K562 (cell line): Measurements from ENCODE around the gene GABRD. TPM values are rescaled to one million over a fixed set of nuclear protein-coding genes. Genes with fewer than 3 reads are reported as not detected.
A peak's percentile ranks its signal among the peaks of the same experiment; 100 is the strongest.

Experiments used
- ATAC-seq: fragments of 200-7000 bp; cut with Tn5 transposase; 3 replicates; pipeline ENCODE4 v1.9.1; 2020; ENCODE audit warnings: moderate library complexity
- BruUV-seq: library from RNA; stranded (reverse); fragments of 400-500 nt; replicated peaks from 2 replicates; lab custom pipeline; 2021; lab: Mats Ljungman, UMichigan
- CTCF ChIA-PET: fragments of 300-600 bp; formaldehyde crosslinking; extraction: SDS; loops from one replicate; lab custom pipeline; 2021; ENCODE audit warnings: low intra/inter-chr PET ratio; lab: Yijun Ruan, JAX
- POLR2A ChIA-PET: fragments of 300-600, 350-650 bp; sonication (Branson Sonifier 250); formaldehyde crosslinking; extraction: SDS; loops from one replicate; lab custom pipeline; 2021; ENCODE audit warnings: antibody characterized with exemption, inconsistent platforms; lab: Yijun Ruan, JAX
- DNase-seq, 4 experiments: peaks; one replicate each; pipeline versions ENCODE4 v3.0.0 to v3.0.0-alpha.2; 2011 to 2018; ENCODE audit warnings: low spot score in 3 of 4, mixed read lengths in 3 of 4; ENCODE audit errors: extremely low read depth in 1 of 4
- FAIRE-seq: peaks from 2 replicates; lab custom pipeline; 2011; peaks lifted over from hg19 to GRCh38; lab: Jason Lieb, UNC
- H2AFZ ChIP-seq: 2 replicates; pipeline ENCODE4 v1.6.0; 2011; ENCODE audit warnings: low read depth, low read length, control low read depth, inconsistent platforms
- H3K27ac ChIP-seq: fragments of 200-600 bp; 3 replicates; pipeline ENCODE4 v1.8.0; 2011; ENCODE audit warnings: low read depth, mild to moderate bottlenecking, control low read depth, inconsistent platforms, low read length, moderate library complexity, mixed read lengths; ENCODE audit errors: extremely low read depth
- H3K27me3 ChIP-seq, 2 experiments: fragments of 300-600 bp in 1 of 2; 2 replicates in 1 of 2; 3 replicates in 1 of 2; pipeline versions ENCODE4 v1.6.0 to v1.8.0; 2011; ENCODE audit warnings: inconsistent platforms in 2 of 2, low read length in 2 of 2, mild to moderate bottlenecking in 1 of 2, mixed read lengths in 1 of 2, moderate library complexity in 1 of 2; ENCODE audit not compliant: control insufficient read depth in 2 of 2, insufficient read depth in 2 of 2
- H3K36me3 ChIP-seq: fragments of 300-600 bp; 3 replicates; pipeline ENCODE4 v1.8.0; 2011; ENCODE audit warnings: mild to moderate bottlenecking, low read length, inconsistent platforms; ENCODE audit not compliant: control insufficient read depth, insufficient read depth
- H3K4me1 ChIP-seq, 2 experiments: fragments of 200-600 bp in 1 of 2; replicated peaks in 1 of 2; 2 replicates in 1 of 2; 3 replicates in 1 of 2; pipeline versions ENCODE4 v1.5.1 to v1.8.0; 2011; ENCODE audit warnings: inconsistent platforms in 2 of 2, low read length in 2 of 2, mild to moderate bottlenecking in 1 of 2, mixed read lengths in 1 of 2, moderate library complexity in 1 of 2; ENCODE audit not compliant: control insufficient read depth in 2 of 2, insufficient read depth in 2 of 2
- H3K4me2 ChIP-seq: 2 replicates; pipeline ENCODE4 v1.6.1; 2011; ENCODE audit warnings: low read length, control low read depth, inconsistent platforms, mixed read lengths; ENCODE audit not compliant: insufficient read depth
- H3K4me3 ChIP-seq: fragments of 200-600 bp; sonication (generic), shearing (Covaris generic); 2 replicates; pipeline ENCODE4 v1.5.1; 2016; ENCODE audit warnings: control low read depth, inconsistent platforms
- H3K79me2 ChIP-seq: fragments of 200-600 bp; 3 replicates; pipeline ENCODE4 v1.8.0; 2011; ENCODE audit warnings: low read length, inconsistent platforms; ENCODE audit not compliant: control insufficient read depth, insufficient read depth
- H3K9ac ChIP-seq, 2 experiments: 2 replicates each; pipeline versions ENCODE4 v1.6.0 to v1.6.1; 2011; ENCODE audit warnings: low read depth in 2 of 2, low read length in 2 of 2, control low read depth in 1 of 2, inconsistent platforms in 1 of 2, mild to moderate bottlenecking in 1 of 2, mixed read lengths in 1 of 2; ENCODE audit not compliant: insufficient read depth in 1 of 2
- H3K9me1 ChIP-seq: one replicate; pipeline ENCODE4 v1.6.0; 2011; ENCODE audit warnings: inconsistent platforms, mild to moderate bottlenecking, low read length, moderate library complexity; ENCODE audit not compliant: control insufficient read depth, insufficient read depth
- H3K9me3 ChIP-seq: replicated peaks from 2 replicates; pipeline ENCODE4 v1.5.1; 2011; ENCODE audit warnings: low read depth, low read length, inconsistent platforms; ENCODE audit not compliant: control insufficient read depth, insufficient read depth
- H4K20me1 ChIP-seq: replicated peaks from 2 replicates; pipeline ENCODE4 v1.6.1; 2011; ENCODE audit warnings: low read length, inconsistent platforms, mixed read lengths; ENCODE audit not compliant: control insufficient read depth, insufficient read depth
- KDM1A ChIP-seq, 2 experiments: fragments of 450-650 bp; IDR thresholded peaks; 2 replicates each; pipeline ENCODE4 v1.6.1; 2016; ENCODE audit warnings: mild to moderate bottlenecking in 2 of 2
- MEF2A ChIP-seq: IDR thresholded peaks from 2 replicates; pipeline ENCODE4 v1.6.1; 2011; ENCODE audit warnings: low read depth, mild to moderate bottlenecking, low read length, moderate library complexity; ENCODE audit not compliant: control insufficient read depth
- WGBS: fragments of 100-300 bp; shearing (Covaris generic); methylation state at CpG from one replicate; pipeline ENCODE4 v1.1.6; 2016; ENCODE audit warnings: low coverage, mixed read lengths; ENCODE audit not compliant: insufficient coverage; ENCODE audit errors: missing lambda C conversion rate; 5-methylcytosine and 5-hydroxymethylcytosine counted together
- in situ Hi-C: fragments of 300-500 bp; cut with MboI; formaldehyde crosslinking; loops from 4 replicates; pipeline ENCODE4 v1.15.0; 2018; ENCODE audit warnings: inconsistent platforms, mixed read lengths
- intact Hi-C: fragments of 100-400 bp; cut with micrococcal nuclease; formaldehyde crosslinking; loops from 2 replicates; pipeline ENCODE4 v1.14.2; 2022
- polyA plus RNA-seq, 8 experiments: library from polyadenylated mRNA; depleted of rRNA in 4 of 8; stranded (reverse) in 5 of 8; unstranded in 3 of 8; fragments of >200 nt; fragmentation: Nextera tagmentation in 2 of 8; fragmentation: Illumina TruSeq in 1 of 8; extraction: Ambion mirVana in 2 of 8; extraction: Trizol in 1 of 8; gene quantifications; 2 replicates each; pipeline versions ENCODE4 v1.2.1 to v1.2.3, GENCODE V29; 2011 to 2014; ENCODE audit warnings: inconsistent platforms in 1 of 8, missing spikeins in 1 of 8
- total RNA-seq, 7 experiments: library from RNA; depleted of rRNA in 6 of 7; stranded (reverse); fragments of >200 nt in 6 of 7; fragmentation: Illumina TruSeq in 2 of 7; extraction: Trizol in 2 of 7; gene quantifications; 2 replicates each; pipeline versions ENCODE4 v1.2.1 to v1.2.3, GENCODE V29; 2011 to 2021; ENCODE audit warnings: low replicate concordance in 1 of 7
- TF ChIP-seq, protein P1 (sequence below), 3 experiments: IDR thresholded peaks in 2 of 3; conservative IDR thresholded peaks in 1 of 3; 2 replicates each; pipeline ENCODE4 v1.5.1; 2011 to 2012; ENCODE audit warnings: low read length in 3 of 3, mild to moderate bottlenecking in 3 of 3, control low read depth in 2 of 3, improper control_type of control experiment in 1 of 3, inconsistent platforms in 1 of 3, low read depth in 1 of 3, mixed read lengths in 1 of 3, moderate library complexity in 1 of 3; ENCODE audit not compliant: insufficient read depth in 2 of 3
- TF ChIP-seq, protein P2 (sequence below): sonication (generic); formaldehyde crosslinking; IDR thresholded peaks from 2 replicates; pipeline ENCODE4 v1.8.0; 2022; ENCODE audit warnings: missing genetic modification reagents, mild to moderate bottlenecking, moderate library complexity, borderline replicate concordance

The GABRD gene
- total and polyA plus RNA-seq, 9 of the 15 experiments (the other 6 are each of a cell fraction or from before 2014, with no cell fraction given): 0.07 TPM; not detected in 8

DNA sequence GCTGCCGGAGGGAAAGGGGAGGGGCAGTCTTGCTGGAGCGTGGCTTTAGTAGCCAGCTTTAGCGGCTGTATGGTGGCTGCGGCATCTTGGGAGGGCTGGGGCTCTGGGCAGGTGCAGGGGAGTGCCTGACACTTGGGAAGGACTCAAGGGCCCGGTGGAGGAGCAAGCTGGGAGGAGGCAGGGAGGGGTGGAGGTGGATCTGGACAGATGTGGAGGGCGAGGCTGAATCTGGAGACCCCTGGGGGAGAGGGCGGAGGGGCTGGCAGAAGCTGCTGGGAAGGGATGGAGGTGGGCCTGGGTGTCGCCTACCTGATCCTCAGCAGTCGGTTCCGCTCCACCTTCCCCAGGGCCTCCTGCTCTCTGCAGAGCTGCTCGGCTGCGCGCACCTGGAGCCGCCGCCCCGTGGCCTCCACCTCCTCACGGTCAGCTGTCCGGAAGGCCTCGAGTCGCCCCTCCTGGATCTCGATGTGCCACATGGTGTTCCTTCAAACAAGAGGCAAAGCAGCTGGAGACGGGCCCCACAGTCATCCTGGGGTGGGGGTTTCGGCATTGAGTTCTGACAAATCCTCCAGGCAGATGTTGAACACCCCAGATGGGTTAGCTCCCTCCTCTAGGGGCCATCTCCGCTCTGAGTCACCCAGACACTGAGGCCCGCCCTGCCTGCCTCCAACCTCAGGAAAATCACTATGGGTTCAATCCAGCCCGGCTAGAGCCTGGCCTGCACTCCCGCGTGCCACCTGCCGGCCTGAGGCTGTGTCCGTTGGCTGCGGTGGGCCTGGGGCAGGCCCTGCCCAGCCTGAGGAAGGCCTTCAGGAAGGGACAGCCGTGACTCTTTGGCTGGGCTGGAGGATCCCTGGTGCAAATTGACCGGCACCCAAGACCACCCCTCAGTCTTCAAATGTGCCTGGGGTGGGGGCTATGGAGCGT is 45.2 kb upstream of the GABRD start:
- FAIRE-seq (no peak), DNase-seq (peak in 1 of 4 experiments; percentile 35), ATAC-seq (peak; percentile 80)
- H3K79me2 ChIP-seq: no peaks in the 10 kb centered on the region
- peaks cover 0 to 29% of the 10 kb centered on the region in 2 experiments; a peak in 1 of 5 replicates for H3K4me1 ChIP-seq
- H3K9ac ChIP-seq: no peak overlapping the region
- POLR2A ChIA-PET: interaction anchor here (0.6 to 1.0 kb wide), 2 partner anchors 11 to 13 kb away, joined by 3 to 4 read pairs; no protein-coding TSS in a partner anchor
- H3K36me3 ChIP-seq: no peaks in the 10 kb centered on the region
- intact Hi-C loops (no loop called here), in situ Hi-C loops (no loop called here)
- no peak overlapping the region for H2AFZ ChIP-seq
- no peak overlapping the region for H3K4me2 ChIP-seq
- CTCF ChIA-PET: no interaction called here
- BruUV-seq: no TSS peak
- H3K9me3 ChIP-seq: peaks cover 9% of the 10 kb centered on the region
- peaks cover 42 to 71% of the 10 kb centered on the region in 2 experiments for H3K27me3 ChIP-seq
- 0 out of 2 replicates have a peak, but pooled peaks cover 7% of the 10 kb centered on the region for H4K20me1 ChIP-seq
- TF ChIP-seq, protein P1, sequence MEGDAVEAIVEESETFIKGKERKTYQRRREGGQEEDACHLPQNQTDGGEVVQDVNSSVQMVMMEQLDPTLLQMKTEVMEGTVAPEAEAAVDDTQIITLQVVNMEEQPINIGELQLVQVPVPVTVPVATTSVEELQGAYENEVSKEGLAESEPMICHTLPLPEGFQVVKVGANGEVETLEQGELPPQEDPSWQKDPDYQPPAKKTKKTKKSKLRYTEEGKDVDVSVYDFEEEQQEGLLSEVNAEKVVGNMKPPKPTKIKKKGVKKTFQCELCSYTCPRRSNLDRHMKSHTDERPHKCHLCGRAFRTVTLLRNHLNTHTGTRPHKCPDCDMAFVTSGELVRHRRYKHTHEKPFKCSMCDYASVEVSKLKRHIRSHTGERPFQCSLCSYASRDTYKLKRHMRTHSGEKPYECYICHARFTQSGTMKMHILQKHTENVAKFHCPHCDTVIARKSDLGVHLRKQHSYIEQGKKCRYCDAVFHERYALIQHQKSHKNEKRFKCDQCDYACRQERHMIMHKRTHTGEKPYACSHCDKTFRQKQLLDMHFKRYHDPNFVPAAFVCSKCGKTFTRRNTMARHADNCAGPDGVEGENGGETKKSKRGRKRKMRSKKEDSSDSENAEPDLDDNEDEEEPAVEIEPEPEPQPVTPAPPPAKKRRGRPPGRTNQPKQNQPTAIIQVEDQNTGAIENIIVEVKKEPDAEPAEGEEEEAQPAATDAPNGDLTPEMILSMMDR (IDR thresholded peaks at IDR 0.05 in 2 of 3, conservative IDR thresholded peaks at IDR 0.05 in 1 of 3; ENCODE audit: insufficient read depth in 2 of 3, low read depth in 1 of 3, low read length in 3 of 3): peak; percentile 22 to 35 (median 29); a peak in 4 of 6 replicates
- TF ChIP-seq KDM1A (IDR thresholded peaks at IDR 0.05) (peak in 1 of 2 experiments; percentile 13; a peak in 1 of 4 replicates), MEF2A (no peak)
- TF ChIP-seq, protein P2, sequence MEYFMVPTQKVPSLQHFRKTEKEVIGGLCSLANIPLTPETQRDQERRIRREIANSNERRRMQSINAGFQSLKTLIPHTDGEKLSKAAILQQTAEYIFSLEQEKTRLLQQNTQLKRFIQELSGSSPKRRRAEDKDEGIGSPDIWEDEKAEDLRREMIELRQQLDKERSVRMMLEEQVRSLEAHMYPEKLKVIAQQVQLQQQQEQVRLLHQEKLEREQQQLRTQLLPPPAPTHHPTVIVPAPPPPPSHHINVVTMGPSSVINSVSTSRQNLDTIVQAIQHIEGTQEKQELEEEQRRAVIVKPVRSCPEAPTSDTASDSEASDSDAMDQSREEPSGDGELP: 0 out of 2 replicates have a peak, but pooled peaks have one; percentile 23
- 3% methylated on average over 34 of the region's 34 CpGs for WGBS
- no peak overlapping the region for H3K27ac ChIP-seq
- H3K4me3 ChIP-seq: no peak overlapping the region
- no peaks in the 10 kb centered on the region for H3K9me1 ChIP-seq
